ENCODE measurements around the gene CDK4.

Gene CDK4

DNA sequence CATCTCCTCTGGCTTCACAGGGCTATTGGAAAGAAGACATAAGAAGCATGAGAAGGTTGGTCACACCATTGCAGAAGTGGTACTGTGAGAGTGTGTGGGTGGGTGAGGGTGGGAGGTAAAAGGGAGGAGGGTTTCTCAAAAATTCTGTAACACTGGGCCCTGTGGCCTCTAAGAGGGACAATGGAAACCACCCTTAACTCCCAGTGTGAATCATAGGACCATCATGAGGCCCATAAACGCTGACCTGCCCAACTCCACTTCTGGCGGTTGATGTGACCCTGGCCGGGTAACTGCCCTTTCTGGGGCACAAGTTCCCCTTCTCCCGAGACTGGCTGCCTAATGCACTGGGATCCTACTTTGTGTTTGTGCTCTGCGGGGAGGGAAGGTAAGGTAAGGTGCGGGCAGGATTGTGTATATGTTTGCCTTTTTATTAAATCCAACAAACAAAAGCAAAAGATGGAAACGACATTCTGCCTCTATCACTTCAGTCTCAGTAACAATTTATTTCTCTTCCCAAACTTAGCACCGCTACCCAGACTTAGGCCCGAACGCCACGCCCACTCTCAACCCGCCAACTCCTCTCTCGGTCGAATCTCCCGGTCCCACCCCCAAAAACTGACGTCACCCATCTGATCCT, 19.2 kb upstream of the CDK4 start:
- peak in 1 of 2 experiments; percentile 92 for DNase-seq

DNA sequence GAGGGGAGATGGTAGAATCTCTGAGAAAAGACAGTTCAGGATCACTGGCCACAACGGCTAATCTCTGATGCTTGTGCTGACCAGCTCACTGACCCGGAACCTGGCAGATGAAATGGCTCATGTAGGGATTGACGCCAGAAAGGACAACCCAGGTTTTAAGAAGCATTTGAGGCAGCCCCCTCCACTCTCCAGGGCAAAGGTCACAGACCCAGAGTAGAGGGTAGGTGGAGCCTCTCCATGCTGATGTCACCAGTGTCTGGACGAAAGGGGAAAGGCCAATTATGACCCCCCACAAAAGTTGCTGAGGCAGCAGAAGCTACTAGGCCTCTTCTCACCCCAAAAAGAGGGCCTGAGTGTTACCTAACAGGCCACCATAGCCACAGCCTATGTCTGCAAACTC, 18.6 kb upstream of the CDK4 start:
- no peak for DNase-seq

DNA sequence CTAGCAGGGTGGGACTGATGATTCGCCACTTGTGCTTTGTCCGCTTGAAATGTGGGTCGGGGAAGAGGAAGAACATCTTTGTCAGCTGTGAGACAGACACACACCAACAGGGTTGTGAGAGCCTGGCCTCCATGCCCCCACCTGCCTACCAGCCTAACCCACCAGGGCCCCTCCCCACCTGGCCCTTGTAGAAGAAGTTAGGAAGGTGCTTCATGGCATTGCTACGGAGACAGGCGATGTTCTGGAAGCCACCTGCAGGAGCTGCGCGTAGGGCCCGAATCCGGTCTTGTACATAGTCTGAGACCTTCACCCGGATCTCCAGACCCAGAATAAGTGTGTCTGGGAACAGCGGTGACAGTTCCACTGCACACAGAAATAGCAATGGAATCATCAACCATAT, 17.5 kb upstream of the CDK4 start:
- no peak for DNase-seq

GRCh38 chr12:57767876-57768275, 15.8 kb upstream of the CDK4 start:
- DNase-seq, result no peak

DNA sequence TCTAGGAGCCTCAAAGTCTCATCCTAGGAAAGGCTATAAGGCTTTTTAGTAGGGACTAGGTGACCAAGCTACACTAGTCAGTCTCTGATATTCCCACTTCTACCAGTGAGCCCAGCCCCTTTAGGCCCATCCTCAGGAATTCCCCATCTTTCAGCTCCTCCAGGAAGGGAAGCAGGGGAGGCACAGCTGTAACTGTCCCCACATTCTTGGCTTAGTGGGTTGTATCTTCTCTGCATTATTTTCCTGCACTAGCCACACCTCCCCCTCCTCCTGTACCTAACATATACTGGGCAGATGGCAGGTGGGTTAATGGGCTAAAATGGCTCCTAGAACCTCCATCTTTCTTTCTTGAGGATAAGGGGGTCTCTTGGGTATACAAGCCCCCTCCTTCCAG, 15.2 kb upstream of the CDK4 start:
- DNase-seq, result no peak

GRCh38 chr12:57766464-57767304, 14.6 kb upstream of the CDK4 start, which contains the start of gene CYP27B1:
TSS of gene CYP27B1 (minus strand) at chr12:57767078. CDS start at chr12:57767041, 37 bp downstream.
- peak; percentile 18 to 28 for DNase-seq

- peak in 1 of 2 experiments; percentile 27 for DNase-seq
Observed at GRCh38 chr12:57765698-57766463, 13.8 kb upstream of the CDK4 start.

GRCh38 chr12:57765003-57765697, 13.0 kb upstream of the CDK4 start:
- DNase-seq, result peak; percentile 17 to 72

- DNase-seq, result no peak
Observed at GRCh38 chr12:57764662-57765002, 12.5 kb upstream of the CDK4 start.

DNA sequence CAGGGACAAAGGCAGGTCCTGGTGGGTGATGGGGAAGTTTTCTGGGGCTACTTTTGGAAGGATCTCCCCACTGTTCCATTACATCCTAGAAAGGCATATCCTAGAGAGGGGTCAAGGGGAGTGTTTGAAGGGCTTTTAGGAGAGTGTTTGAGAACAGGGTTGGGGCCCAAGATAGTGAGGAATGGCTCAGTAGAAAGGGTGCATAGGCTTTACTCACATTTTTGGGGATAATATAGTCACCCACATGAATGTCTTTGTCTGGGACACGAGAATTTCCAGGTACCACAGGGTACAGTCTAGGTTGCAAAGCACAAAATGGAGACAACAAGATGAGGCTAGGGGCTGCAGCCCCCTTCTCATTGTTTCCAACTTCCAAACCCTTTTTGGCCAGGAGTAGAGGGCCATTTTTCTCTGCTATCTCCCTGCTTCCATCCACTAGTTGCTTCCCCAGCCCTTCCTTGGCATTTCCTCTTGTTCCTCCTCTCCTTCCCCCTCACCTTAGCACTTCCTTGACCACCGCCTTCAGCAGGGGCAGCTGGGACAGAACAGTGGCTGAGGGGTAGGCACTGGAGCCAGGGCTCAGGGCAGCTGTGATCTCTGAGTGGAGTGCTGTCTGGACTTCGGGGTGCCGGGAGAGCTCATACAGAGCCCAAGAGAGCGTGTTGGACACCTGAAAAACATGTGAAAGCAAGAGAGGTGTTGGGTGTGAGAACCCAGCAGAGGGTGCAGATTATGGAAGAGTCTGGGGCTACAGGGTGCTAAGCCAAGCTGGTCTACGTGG, 12.0 kb upstream of the CDK4 start:
- no peak for DNase-seq

- no peak for DNase-seq
Observed at GRCh38 chr12:57762463-57762862, 10.4 kb upstream of the CDK4 start.

GRCh38 chr12:57761391-57761998, 9.4 kb upstream of the CDK4 start:
- DNase-seq, result no peak

GRCh38 chr12:57760347-57760982, 8.4 kb upstream of the CDK4 start:
- DNase-seq, result no peak

GRCh38 chr12:57759360-57759980, 7.4 kb upstream of the CDK4 start:
- DNase-seq, result peak; percentile 20 to 58

GRCh38 chr12:57758552-57759359, 6.6 kb upstream of the CDK4 start:
- no peak for DNase-seq

GRCh38 chr12:57757771-57758170, 5.7 kb upstream of the CDK4 start:
- no peak for DNase-seq

DNA sequence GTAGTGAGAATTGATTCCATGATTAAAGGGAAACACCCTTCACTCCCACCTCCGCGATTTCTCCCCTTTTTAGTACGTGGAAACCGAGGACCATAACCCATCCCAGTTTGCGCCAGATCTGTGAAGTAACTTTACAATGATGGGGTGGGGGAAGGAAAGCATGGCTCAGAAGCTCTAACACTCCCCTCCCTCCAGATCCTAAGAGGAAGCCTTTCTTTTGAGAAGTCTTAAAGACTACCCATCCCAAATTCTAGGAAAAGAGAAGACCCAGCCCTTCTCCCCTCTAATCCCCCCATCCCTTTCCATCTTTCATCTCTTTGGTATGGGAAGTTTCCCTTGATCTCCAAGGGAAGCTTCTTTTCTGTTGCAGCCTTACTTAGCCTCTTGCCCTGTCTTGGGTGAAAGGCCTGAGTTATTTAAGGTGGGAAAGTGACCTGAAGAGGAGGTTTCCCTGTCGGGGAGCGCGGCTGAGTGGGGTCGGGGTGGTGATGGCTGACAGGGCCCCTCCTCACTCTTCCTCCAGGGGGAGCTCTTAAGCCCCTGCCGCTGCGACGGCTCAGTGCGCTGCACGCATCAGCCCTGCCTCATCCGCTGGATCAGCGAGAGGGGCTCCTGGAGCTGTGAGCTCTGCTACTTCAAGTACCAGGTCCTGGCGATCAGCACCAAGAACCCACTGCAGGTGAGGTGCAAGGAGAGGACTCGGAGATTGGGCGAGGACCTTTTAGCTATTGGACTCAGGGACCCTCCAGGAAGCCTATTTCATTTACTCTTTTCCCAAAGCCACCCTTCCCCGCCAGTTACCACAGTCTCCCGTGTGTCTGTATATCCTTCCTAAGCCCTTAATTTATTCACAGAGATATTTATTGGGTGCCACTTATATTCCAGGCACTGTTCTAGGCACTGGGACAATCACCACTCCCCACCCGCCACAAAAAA, 4.6 kb upstream of the CDK4 start:
- DNase-seq, result peak; percentile 41 to 83
